GM21381 (cell line): ENCODE data around the gene NKAIN2.
"Not testable (repeated sequence)": the region's sequence is repeated elsewhere in the genome, so short reads cannot be mapped to it uniquely, and the experiment has no call there.

ENCODE experiments used
- ATAC-seq: cut with Tn5 transposase; IDR thresholded peaks from one replicate; pipeline ENCODE4 v1.9.1; 2021; ENCODE audit warnings: mild to moderate bottlenecking, moderate library complexity; ENCODE audit not compliant: unreplicated experiment

NKAIN2 gene

GRCh38 chr6:124022051-124022450 lies 218.4 kb downstream of the NKAIN2 start:
- ATAC-seq = not testable (repeated sequence)

- ATAC-seq = no peak
These were observed 219.0 kb downstream of the NKAIN2 start for GRCh38 chr6:124022641-124023040.

GRCh38 chr6:124026694-124027093 lies 223.0 kb downstream of the NKAIN2 start:
- ATAC-seq = no peak

- no peak for ATAC-seq
These were observed 223.7 kb downstream of the NKAIN2 start for GRCh38 chr6:124027392-124027791.

GRCh38 chr6:124028117-124028516 lies 224.5 kb downstream of the NKAIN2 start:
- ATAC-seq = no peak

- no peak for ATAC-seq
These were observed 225.9 kb downstream of the NKAIN2 start for GRCh38 chr6:124029567-124029966.

- no peak for ATAC-seq
These were observed 229.8 kb downstream of the NKAIN2 start for GRCh38 chr6:124033501-124033900.

- ATAC-seq = no peak
These were observed 232.7 kb downstream of the NKAIN2 start for GRCh38 chr6:124036384-124036783.

- ATAC-seq = peak; percentile 81
These were observed 237.0 kb downstream of the NKAIN2 start for GRCh38 chr6:124040655-124041054.

- ATAC-seq = no peak
These were observed 248.5 kb downstream of the NKAIN2 start for GRCh38 chr6:124052120-124052519.

GRCh38 chr6:124053315-124053714 lies 249.7 kb downstream of the NKAIN2 start:
- ATAC-seq = no peak

GRCh38 chr6:124054034-124054433 lies 250.4 kb downstream of the NKAIN2 start:
- no peak for ATAC-seq

GRCh38 chr6:124055395-124055794 lies 251.7 kb downstream of the NKAIN2 start:
- ATAC-seq = no peak

GRCh38 chr6:124055963-124056362 lies 252.3 kb downstream of the NKAIN2 start:
- ATAC-seq = no peak

GRCh38 chr6:124056407-124057334 lies 253.0 kb downstream of the NKAIN2 start:
- no peak for ATAC-seq

GRCh38 chr6:124057461-124057860 lies 253.8 kb downstream of the NKAIN2 start:
- no peak for ATAC-seq

- ATAC-seq = no peak
These were observed 260.9 kb downstream of the NKAIN2 start for GRCh38 chr6:124064317-124065113.

- ATAC-seq = no peak
These were observed 262.6 kb downstream of the NKAIN2 start for GRCh38 chr6:124066269-124066668.

GRCh38 chr6:124066946-124067552 lies 263.4 kb downstream of the NKAIN2 start:
- ATAC-seq = no peak

GRCh38 chr6:124069230-124069950 lies 265.7 kb downstream of the NKAIN2 start:
- no peak for ATAC-seq

- ATAC-seq = no peak
These were observed 269.4 kb downstream of the NKAIN2 start for GRCh38 chr6:124073021-124073420.
